ENCODE data around the gene GRID1. TPM values are rescaled to one million over a fixed set of nuclear protein-coding genes. Genes with fewer than 3 reads are reported as not detected.
A peak's percentile ranks its signal among the peaks of the same experiment; 100 is the strongest.

The GRID1 gene
- polyA plus RNA-seq, 1 donor (not counting 4 experiments of a cell fraction or from before 2014, with no cell fraction given): 0.01 TPM

- no peaks in the 10 kb centered on the region for H3K79me2 ChIP-seq (ENCODE audit: control insufficient read depth, insufficient read depth, low read length)
- H3K9ac ChIP-seq (ENCODE audit: control insufficient read depth, extremely low read depth, insufficient read depth, low read length): no peak overlapping the region
- no peak overlapping the region for H3K27ac ChIP-seq (ENCODE audit: control insufficient read depth, insufficient read depth, low read length)
- H3K4me3 ChIP-seq (ENCODE audit: control insufficient read depth in 2 of 3, extremely low read depth in 1 of 3, insufficient read depth in 2 of 3, low read depth in 1 of 3, low read length in 3 of 3): no peak overlapping the region
- H3K9me3 ChIP-seq (ENCODE audit: control insufficient read depth, low read depth, low read length): no peaks in the 10 kb centered on the region
- dilution Hi-C loops (cut with MboI; ENCODE audit: extremely low pct_ligation_motif_present, low sequenced_read_pairs): no loop called here
- H3K27me3 ChIP-seq (ENCODE audit: control insufficient read depth, extremely low read depth, insufficient read depth, low read length): no peaks in the 10 kb centered on the region
- TF ChIP-seq EZH2 (IDR thresholded peaks at IDR 0.05; ENCODE audit: low read length): no peak
- TF ChIP-seq CTCF (optimal IDR thresholded peaks at IDR 0.05 in 1 of 3, IDR thresholded peaks at IDR 0.05 in 1 of 3, conservative IDR thresholded peaks at IDR 0.05 in 1 of 3; ENCODE audit: extremely low read depth in 1 of 3, insufficient read depth in 2 of 3, low read length in 3 of 3): no peak
- no peak overlapping the region for H3K4me2 ChIP-seq (ENCODE audit: control insufficient read depth, extremely low read depth, insufficient read depth, low read depth, low read length)
- no peaks in the 10 kb centered on the region for H3K9me1 ChIP-seq (ENCODE audit: control insufficient read depth, extremely low read depth, insufficient read depth, low read length)
- peaks cover 15% of the 10 kb centered on the region for H3K4me1 ChIP-seq (ENCODE audit: control insufficient read depth, extremely low read depth, insufficient read depth, low read length)
- no peaks in the 10 kb centered on the region for H4K20me1 ChIP-seq (ENCODE audit: control insufficient read depth, extremely low read depth, insufficient read depth, low read length)
- DNase-seq (ENCODE audit: low read depth, low spot score) (no peak), FAIRE-seq (peak; percentile 56)
- H3K36me3 ChIP-seq (ENCODE audit: control insufficient read depth in 2 of 2, extremely low read depth in 1 of 2, insufficient read depth in 2 of 2, low read length in 2 of 2): no peaks in the 10 kb centered on the region
- no peak overlapping the region for H2AFZ ChIP-seq (ENCODE audit: control insufficient read depth, low read length)
These were observed 387.0 kb downstream of the GRID1 start for GRCh38 chr10:85979598-85979997.

GRCh38 chr10:85978566-85979358 lies 387.8 kb downstream of the GRID1 start:
- Histone ChIP-seq H3K27ac (ENCODE audit: control insufficient read depth, insufficient read depth, low read length) (peak overlapping the region; percentile 38), H3K4me3 (ENCODE audit: control insufficient read depth in 2 of 3, extremely low read depth in 1 of 3, insufficient read depth in 2 of 3, low read depth in 1 of 3, low read length in 3 of 3) (no peak overlapping the region), H4K20me1 (ENCODE audit: control insufficient read depth, extremely low read depth, insufficient read depth, low read length) (no peaks in the 10 kb centered on the region), H3K4me1 (ENCODE audit: control insufficient read depth, extremely low read depth, insufficient read depth, low read length) (peaks cover 18% of the 10 kb centered on the region), H3K9me1 (ENCODE audit: control insufficient read depth, extremely low read depth, insufficient read depth, low read length) (no peaks in the 10 kb centered on the region), H2AFZ (ENCODE audit: control insufficient read depth, low read length) (peak overlapping the region; percentile 60), H3K9ac (ENCODE audit: control insufficient read depth, extremely low read depth, insufficient read depth, low read length) (peak overlapping the region; percentile 19), H3K36me3 (ENCODE audit: control insufficient read depth in 2 of 2, extremely low read depth in 1 of 2, insufficient read depth in 2 of 2, low read length in 2 of 2) (no peaks in the 10 kb centered on the region), H3K4me2 (ENCODE audit: control insufficient read depth, extremely low read depth, insufficient read depth, low read depth, low read length) (peak overlapping the region; percentile 47), H3K9me3 (ENCODE audit: control insufficient read depth, low read depth, low read length) (no peaks in the 10 kb centered on the region), H3K27me3 (ENCODE audit: control insufficient read depth, extremely low read depth, insufficient read depth, low read length) (no peaks in the 10 kb centered on the region), H3K79me2 (ENCODE audit: control insufficient read depth, insufficient read depth, low read length) (no peaks in the 10 kb centered on the region)
- dilution Hi-C loops (cut with MboI; ENCODE audit: extremely low pct_ligation_motif_present, low sequenced_read_pairs): no loop called here
- FAIRE-seq (peak; percentile 97), DNase-seq (ENCODE audit: low read depth, low spot score) (peak; percentile 41)
- TF ChIP-seq CTCF (optimal IDR thresholded peaks at IDR 0.05 in 1 of 3, IDR thresholded peaks at IDR 0.05 in 1 of 3, conservative IDR thresholded peaks at IDR 0.05 in 1 of 3; ENCODE audit: extremely low read depth in 1 of 3, insufficient read depth in 2 of 3, low read length in 3 of 3): no peak
- TF ChIP-seq EZH2 (IDR thresholded peaks at IDR 0.05; ENCODE audit: low read length): no peak
